ENCODE results near the gene LCMT1. TPM values are rescaled to one million over a fixed set of nuclear protein-coding genes. Genes with fewer than 3 reads are reported as not detected.
"Not testable (repeated sequence)": the region's sequence is repeated elsewhere in the genome, so short reads cannot be mapped to it uniquely, and the experiment has no call there.

Gene LCMT1
- total and polyA plus RNA-seq, 4 donors, result 40.1 to 70.9 (median 59.0) TPM

- DNase-seq (ENCODE audit: low read depth in 4 of 6, low spot score in 6 of 6), result no peak
- H3K27me3 ChIP-seq (ENCODE audit: control insufficient read depth, insufficient read depth, low read length), result no peaks in the 10 kb centered on the region
- H3K9me3 ChIP-seq (ENCODE audit: control insufficient read depth, insufficient read depth, low read length), result no peaks in the 10 kb centered on the region
- peaks cover 36% of the 10 kb centered on the region for H3K36me3 ChIP-seq (ENCODE audit: control insufficient read depth, insufficient read depth, low read length)
- H3K27ac ChIP-seq (ENCODE audit: low read depth, low read length), result no peak overlapping the region
- no CpG with 5 or more reads among the region's 3 CpGs for WGBS (ENCODE audit: insufficient coverage)
- H3K4me3 ChIP-seq (ENCODE audit: low read depth, low read length), result no peak overlapping the region
- H3K4me1 ChIP-seq (ENCODE audit: control insufficient read depth, insufficient read depth, low read length), result no peaks in the 10 kb centered on the region
Observed at GRCh38 chr16:25177512-25177830, 65.9 kb downstream of the LCMT1 start.

- Histone ChIP-seq H3K4me1 (ENCODE audit: control insufficient read depth, insufficient read depth, low read length) (no peaks in the 10 kb centered on the region), H3K36me3 (ENCODE audit: control insufficient read depth, insufficient read depth, low read length) (peaks cover 36% of the 10 kb centered on the region), H3K27me3 (ENCODE audit: control insufficient read depth, insufficient read depth, low read length) (no peaks in the 10 kb centered on the region), H3K27ac (ENCODE audit: low read depth, low read length) (no peak overlapping the region), H3K4me3 (ENCODE audit: low read depth, low read length) (no peak overlapping the region), H3K9me3 (ENCODE audit: control insufficient read depth, insufficient read depth, low read length) (no peaks in the 10 kb centered on the region)
- WGBS (ENCODE audit: insufficient coverage), result 87% methylated on average over 20 of the region's 20 CpGs
- no peak for DNase-seq (ENCODE audit: low read depth in 4 of 6, low spot score in 6 of 6)
Observed at GRCh38 chr16:25177831-25178688, 66.5 kb downstream of the LCMT1 start.

GRCh38 chr16:25181236-25181635 lies 69.7 kb downstream of the LCMT1 start:
- not testable (repeated sequence) for H3K27ac ChIP-seq (ENCODE audit: low read depth, low read length); H3K9me3 ChIP-seq (ENCODE audit: control insufficient read depth, insufficient read depth, low read length); H3K4me1 ChIP-seq (ENCODE audit: control insufficient read depth, insufficient read depth, low read length); H3K27me3 ChIP-seq (ENCODE audit: control insufficient read depth, insufficient read depth, low read length); DNase-seq (ENCODE audit: low read depth in 4 of 6, low spot score in 6 of 6); H3K4me3 ChIP-seq (ENCODE audit: low read depth, low read length)
- peaks cover 24% of the 10 kb centered on the region for H3K36me3 ChIP-seq (ENCODE audit: control insufficient read depth, insufficient read depth, low read length)
- WGBS (ENCODE audit: insufficient coverage), result 100% methylated on average over 2 of the region's 6 CpGs

- Histone ChIP-seq H3K36me3 (ENCODE audit: control insufficient read depth, insufficient read depth, low read length) (peaks cover 5% of the 10 kb centered on the region), H3K4me3 (ENCODE audit: low read depth, low read length) (no peak overlapping the region), H3K27me3 (ENCODE audit: control insufficient read depth, insufficient read depth, low read length) (no peaks in the 10 kb centered on the region), H3K27ac (ENCODE audit: low read depth, low read length) (no peak overlapping the region), H3K4me1 (ENCODE audit: control insufficient read depth, insufficient read depth, low read length) (no peaks in the 10 kb centered on the region), H3K9me3 (ENCODE audit: control insufficient read depth, insufficient read depth, low read length) (no peaks in the 10 kb centered on the region)
- WGBS (ENCODE audit: insufficient coverage), result no CpG with 5 or more reads among the region's 3 CpGs
- DNase-seq (ENCODE audit: low read depth in 4 of 6, low spot score in 6 of 6), result no peak
Observed at GRCh38 chr16:25184771-25185170, 73.2 kb downstream of the LCMT1 start.

- Histone ChIP-seq H3K27me3 (ENCODE audit: control insufficient read depth, insufficient read depth, low read length) (no peaks in the 10 kb centered on the region), H3K36me3 (ENCODE audit: control insufficient read depth, insufficient read depth, low read length) (no peaks in the 10 kb centered on the region), H3K4me1 (ENCODE audit: control insufficient read depth, insufficient read depth, low read length) (no peaks in the 10 kb centered on the region), H3K4me3 (ENCODE audit: low read depth, low read length) (no peak overlapping the region), H3K27ac (ENCODE audit: low read depth, low read length) (no peak overlapping the region), H3K9me3 (ENCODE audit: control insufficient read depth, insufficient read depth, low read length) (peaks cover 1% of the 10 kb centered on the region)
- whole genome bisulfite sequencing (ENCODE audit: insufficient coverage), result 94% methylated on average over 3 of the region's 3 CpGs
- no peak for DNase-seq (ENCODE audit: low read depth in 4 of 6, low spot score in 6 of 6)
Observed at GRCh38 chr16:25187491-25187795, 75.9 kb downstream of the LCMT1 start.

- 80% methylated on average over 1 of the region's 6 CpGs for WGBS (ENCODE audit: insufficient coverage)
- no peak for DNase-seq (ENCODE audit: low read depth in 4 of 6, low spot score in 6 of 6)
- peaks cover 1% of the 10 kb centered on the region for H3K9me3 ChIP-seq (ENCODE audit: control insufficient read depth, insufficient read depth, low read length)
- H3K4me3 ChIP-seq (ENCODE audit: low read depth, low read length), result no peak overlapping the region
- no peaks in the 10 kb centered on the region for H3K27me3 ChIP-seq (ENCODE audit: control insufficient read depth, insufficient read depth, low read length)
- no peaks in the 10 kb centered on the region for H3K36me3 ChIP-seq (ENCODE audit: control insufficient read depth, insufficient read depth, low read length)
- H3K4me1 ChIP-seq (ENCODE audit: control insufficient read depth, insufficient read depth, low read length), result no peaks in the 10 kb centered on the region
- H3K27ac ChIP-seq (ENCODE audit: low read depth, low read length), result no peak overlapping the region
Observed at GRCh38 chr16:25189305-25189704, 77.8 kb downstream of the LCMT1 start.

GRCh38 chr16:25192096-25192495 lies 80.6 kb downstream of the LCMT1 start:
- Histone ChIP-seq H3K9me3 (ENCODE audit: control insufficient read depth, insufficient read depth, low read length) (peaks cover 1% of the 10 kb centered on the region), H3K4me3 (ENCODE audit: low read depth, low read length) (no peak overlapping the region), H3K4me1 (ENCODE audit: control insufficient read depth, insufficient read depth, low read length) (no peaks in the 10 kb centered on the region), H3K36me3 (ENCODE audit: control insufficient read depth, insufficient read depth, low read length) (no peaks in the 10 kb centered on the region), H3K27ac (ENCODE audit: low read depth, low read length) (no peak overlapping the region), H3K27me3 (ENCODE audit: control insufficient read depth, insufficient read depth, low read length) (no peaks in the 10 kb centered on the region)
- DNase-seq (ENCODE audit: low read depth in 4 of 6, low spot score in 6 of 6), result no peak
- WGBS (ENCODE audit: insufficient coverage), result 88% methylated on average over 5 of the region's 6 CpGs

GRCh38 chr16:25194273-25194878 lies 82.8 kb downstream of the LCMT1 start:
- Histone ChIP-seq H3K36me3 (ENCODE audit: control insufficient read depth, insufficient read depth, low read length) (no peaks in the 10 kb centered on the region), H3K9me3 (ENCODE audit: control insufficient read depth, insufficient read depth, low read length) (peaks cover 1% of the 10 kb centered on the region), H3K4me3 (ENCODE audit: low read depth, low read length) (no peak overlapping the region), H3K4me1 (ENCODE audit: control insufficient read depth, insufficient read depth, low read length) (no peaks in the 10 kb centered on the region), H3K27me3 (ENCODE audit: control insufficient read depth, insufficient read depth, low read length) (no peaks in the 10 kb centered on the region), H3K27ac (ENCODE audit: low read depth, low read length) (no peak overlapping the region)
- no peak for DNase-seq (ENCODE audit: low read depth in 4 of 6, low spot score in 6 of 6)
- WGBS (ENCODE audit: insufficient coverage), result 98% methylated on average over 5 of the region's 7 CpGs

GRCh38 chr16:25198021-25198420 lies 86.5 kb downstream of the LCMT1 start:
- no peak overlapping the region for H3K27ac ChIP-seq (ENCODE audit: low read depth, low read length)
- H3K27me3 ChIP-seq (ENCODE audit: control insufficient read depth, insufficient read depth, low read length), result no peaks in the 10 kb centered on the region
- no peaks in the 10 kb centered on the region for H3K4me1 ChIP-seq (ENCODE audit: control insufficient read depth, insufficient read depth, low read length)
- H3K36me3 ChIP-seq (ENCODE audit: control insufficient read depth, insufficient read depth, low read length), result no peaks in the 10 kb centered on the region
- H3K9me3 ChIP-seq (ENCODE audit: control insufficient read depth, insufficient read depth, low read length), result no peaks in the 10 kb centered on the region
- no peak for DNase-seq (ENCODE audit: low read depth in 4 of 6, low spot score in 6 of 6)
- no peak overlapping the region for H3K4me3 ChIP-seq (ENCODE audit: low read depth, low read length)
- 100% methylated on average over 2 of the region's 4 CpGs for WGBS (ENCODE audit: insufficient coverage)

- DNase-seq (ENCODE audit: low read depth in 4 of 6, low spot score in 6 of 6), result no peak
- no peaks in the 10 kb centered on the region for H3K4me1 ChIP-seq (ENCODE audit: control insufficient read depth, insufficient read depth, low read length)
- 94% methylated on average over 7 of the region's 7 CpGs for WGBS (ENCODE audit: insufficient coverage)
- no peak overlapping the region for H3K27ac ChIP-seq (ENCODE audit: low read depth, low read length)
- no peaks in the 10 kb centered on the region for H3K9me3 ChIP-seq (ENCODE audit: control insufficient read depth, insufficient read depth, low read length)
- no peak overlapping the region for H3K4me3 ChIP-seq (ENCODE audit: low read depth, low read length)
- H3K36me3 ChIP-seq (ENCODE audit: control insufficient read depth, insufficient read depth, low read length), result no peaks in the 10 kb centered on the region
- H3K27me3 ChIP-seq (ENCODE audit: control insufficient read depth, insufficient read depth, low read length), result no peaks in the 10 kb centered on the region
Observed at GRCh38 chr16:25199457-25199856, 87.9 kb downstream of the LCMT1 start.
